ENCODE measurements around the gene FANCM. TPM values are rescaled to one million over a fixed set of nuclear protein-coding genes. Genes with fewer than 3 reads are reported as not detected.

FANCM gene
- total RNA-seq, 1 donor from 2014 or later, result 4.2 TPM

GRCh38 chr14:45123271-45123670 is 12.5 kb upstream of the FANCM start:
- TF ChIP-seq CTCF (IDR thresholded peaks at IDR 0.05; ENCODE audit: insufficient read depth, low read depth, low read length) (no peak), EZH2 (IDR thresholded peaks at IDR 0.05; ENCODE audit: insufficient read depth, low read length) (no peak)
- no peak overlapping the region for H3K4me3 Mint-ChIP-seq (ENCODE audit: unreplicated experiment)
- DNase-seq (ENCODE audit: low read depth), result no peak
- H3K36me3 Mint-ChIP-seq (ENCODE audit: low read depth, unreplicated experiment), result peaks cover 11% of the 10 kb centered on the region
- Histone ChIP-seq H3K27me3 (ENCODE audit: insufficient read depth, low read length) (no peaks in the 10 kb centered on the region), H4K20me1 (ENCODE audit: insufficient read depth, low read length) (peaks cover 4% of the 10 kb centered on the region), H3K79me2 (ENCODE audit: insufficient read depth, low read length) (peaks cover 15% of the 10 kb centered on the region), H3K9me3 (ENCODE audit: insufficient read depth, low read depth, low read length) (no peaks in the 10 kb centered on the region), H3K27ac (ENCODE audit: low read depth, low read length) (no peak overlapping the region), H3K4me2 (ENCODE audit: low read length) (no peak overlapping the region), H3K36me3 (ENCODE audit: insufficient read depth, low read length) (peaks cover 41% of the 10 kb centered on the region), H3K4me1 (ENCODE audit: insufficient read depth, low read length) (no peaks in the 10 kb centered on the region), H2AFZ (ENCODE audit: low read depth, low read length) (no peak overlapping the region), H3K9ac (ENCODE audit: low read length) (no peak overlapping the region), H3K4me3 (ENCODE audit: insufficient read depth, low read depth, low read length) (no peak overlapping the region)
- H3K27ac Mint-ChIP-seq (ENCODE audit: unreplicated experiment), result no peak overlapping the region
- no peaks in the 10 kb centered on the region for H3K9me3 Mint-ChIP-seq (ENCODE audit: unreplicated experiment)
- FAIRE-seq, result no peak
- H3K27me3 Mint-ChIP-seq (ENCODE audit: low read depth, unreplicated experiment), result no peaks in the 10 kb centered on the region
- H3K4me1 Mint-ChIP-seq (ENCODE audit: low read depth, unreplicated experiment), result no peaks in the 10 kb centered on the region

GRCh38 chr14:45125754-45126153 is 10.0 kb upstream of the FANCM start:
- TF ChIP-seq EZH2 (IDR thresholded peaks at IDR 0.05; ENCODE audit: insufficient read depth, low read length) (no peak), CTCF (IDR thresholded peaks at IDR 0.05; ENCODE audit: insufficient read depth, low read depth, low read length) (no peak)
- H3K4me1 ChIP-seq (ENCODE audit: insufficient read depth, low read length), result no peaks in the 10 kb centered on the region
- H3K36me3 ChIP-seq (ENCODE audit: insufficient read depth, low read length), result peaks cover 31% of the 10 kb centered on the region
- peaks cover 4% of the 10 kb centered on the region for H4K20me1 ChIP-seq (ENCODE audit: insufficient read depth, low read length)
- H2AFZ ChIP-seq (ENCODE audit: low read depth, low read length), result no peak overlapping the region
- H3K9me3 ChIP-seq (ENCODE audit: insufficient read depth, low read depth, low read length), result no peaks in the 10 kb centered on the region
- H3K4me3 ChIP-seq (ENCODE audit: insufficient read depth, low read depth, low read length), result no peak overlapping the region
- H3K9ac ChIP-seq (ENCODE audit: low read length), result no peak overlapping the region
- no peak overlapping the region for H3K4me2 ChIP-seq (ENCODE audit: low read length)
- Mint-ChIP-seq H3K27me3 (ENCODE audit: low read depth, unreplicated experiment) (no peaks in the 10 kb centered on the region), H3K9me3 (ENCODE audit: unreplicated experiment) (no peaks in the 10 kb centered on the region), H3K36me3 (ENCODE audit: low read depth, unreplicated experiment) (peaks cover 6% of the 10 kb centered on the region), H3K27ac (ENCODE audit: unreplicated experiment) (no peak overlapping the region), H3K4me3 (ENCODE audit: unreplicated experiment) (no peak overlapping the region), H3K4me1 (ENCODE audit: low read depth, unreplicated experiment) (peaks cover 2% of the 10 kb centered on the region)
- no peaks in the 10 kb centered on the region for H3K27me3 ChIP-seq (ENCODE audit: insufficient read depth, low read length)
- no peak overlapping the region for H3K27ac ChIP-seq (ENCODE audit: low read depth, low read length)
- H3K79me2 ChIP-seq (ENCODE audit: insufficient read depth, low read length), result peaks cover 35% of the 10 kb centered on the region
- FAIRE-seq (no peak), DNase-seq (ENCODE audit: low read depth) (no peak)

GRCh38 chr14:45128963-45129629 is 6.6 kb upstream of the FANCM start:
- H3K4me3 Mint-ChIP-seq (ENCODE audit: unreplicated experiment), result no peak overlapping the region
- peaks cover 10% of the 10 kb centered on the region for H3K4me1 Mint-ChIP-seq (ENCODE audit: low read depth, unreplicated experiment)
- Histone ChIP-seq H3K4me3 (ENCODE audit: insufficient read depth, low read depth, low read length) (no peak overlapping the region), H3K27ac (ENCODE audit: low read depth, low read length) (no peak overlapping the region), H3K79me2 (ENCODE audit: insufficient read depth, low read length) (peaks cover 68% of the 10 kb centered on the region), H3K4me1 (ENCODE audit: insufficient read depth, low read length) (no peaks in the 10 kb centered on the region), H4K20me1 (ENCODE audit: insufficient read depth, low read length) (peaks cover under 1% of the 10 kb centered on the region), H3K9me3 (ENCODE audit: insufficient read depth, low read depth, low read length) (no peaks in the 10 kb centered on the region), H3K4me2 (ENCODE audit: low read length) (no peak overlapping the region), H3K36me3 (ENCODE audit: insufficient read depth, low read length) (peaks cover 16% of the 10 kb centered on the region), H3K9ac (ENCODE audit: low read length) (no peak overlapping the region), H3K27me3 (ENCODE audit: insufficient read depth, low read length) (no peaks in the 10 kb centered on the region), H2AFZ (ENCODE audit: low read depth, low read length) (no peak overlapping the region)
- TF ChIP-seq CTCF (IDR thresholded peaks at IDR 0.05; ENCODE audit: insufficient read depth, low read depth, low read length), result no peak
- no peak for TF ChIP-seq EZH2 (IDR thresholded peaks at IDR 0.05; ENCODE audit: insufficient read depth, low read length)
- H3K36me3 Mint-ChIP-seq (ENCODE audit: low read depth, unreplicated experiment), result no peaks in the 10 kb centered on the region
- H3K27ac Mint-ChIP-seq (ENCODE audit: unreplicated experiment), result no peak overlapping the region
- FAIRE-seq (no peak), DNase-seq (ENCODE audit: low read depth) (no peak)
- no peaks in the 10 kb centered on the region for H3K27me3 Mint-ChIP-seq (ENCODE audit: low read depth, unreplicated experiment)
- H3K9me3 Mint-ChIP-seq (ENCODE audit: unreplicated experiment), result no peaks in the 10 kb centered on the region
